Caco-2 (cell line): ENCODE measurements around the gene PSRC1. TPM values are rescaled to one million over a fixed set of nuclear protein-coding genes. Genes with fewer than 3 reads are reported as not detected.

Experiments
- BruUV-seq: library from RNA; stranded (reverse); fragments of 400-500 nt; replicated peaks from 2 replicates; lab custom pipeline; 2021; lab: Mats Ljungman, UMichigan
- CTCF ChIA-PET: fragments of 300-600 bp; sonication (Branson Sonifier 250); formaldehyde crosslinking; loops from one replicate; lab custom pipeline; 2022; ENCODE audit warnings: antibody characterized with exemption; lab: Charles Lee
- POLR2A ChIA-PET: fragments of 300-600 bp; sonication (Branson Sonifier 250); formaldehyde crosslinking; loops from one replicate; lab custom pipeline; 2022; ENCODE audit warnings: antibody characterized with exemption; lab: Charles Lee
- DNase-seq, 2 experiments: peaks; one replicate each; pipeline versions ENCODE4 v3.0.0 to v3.0.0-alpha.2; 2020 to 2022
- H3K27me3 ChIP-seq: replicated peaks from 2 replicates; pipeline ENCODE4 v1.6.0; 2011; ENCODE audit warnings: low read length; ENCODE audit not compliant: control insufficient read depth, insufficient read depth
- H3K36me3 ChIP-seq: 2 replicates; pipeline ENCODE4 v1.5.1; 2011; ENCODE audit warnings: low read length; ENCODE audit not compliant: control insufficient read depth, insufficient read depth
- H3K4me1 ChIP-seq: fragments of 250-450 bp; sonication (Bioruptor Pico); 2 replicates; pipeline ENCODE4 v1.5.1; 2020; ENCODE audit warnings: mild to moderate bottlenecking
- H3K4me3 ChIP-seq: 2 replicates; pipeline ENCODE4 v1.5.1; 2011; ENCODE audit warnings: low read depth, mild to moderate bottlenecking, control low read depth, low read length
- H3K9me3 ChIP-seq: fragments of 250-450 bp; sonication (Bioruptor Pico); 2 replicates; pipeline ENCODE4 v1.5.1; 2020; ENCODE audit warnings: mild to moderate bottlenecking, moderate library complexity
- H3K27ac Mint-ChIP-seq: one replicate; pipeline ENCODE4 v1.8.0; 2022; ENCODE audit warnings: mixed read lengths; ENCODE audit not compliant: unreplicated experiment
- H3K27me3 Mint-ChIP-seq: one replicate; pipeline ENCODE4 v1.8.0; 2022; ENCODE audit warnings: mixed read lengths; ENCODE audit not compliant: insufficient read depth, unreplicated experiment
- H3K36me3 Mint-ChIP-seq: one replicate; pipeline ENCODE4 v1.8.0; 2022; ENCODE audit warnings: mild to moderate bottlenecking, mixed read lengths; ENCODE audit not compliant: insufficient read depth, unreplicated experiment
- H3K4me1 Mint-ChIP-seq: one replicate; pipeline ENCODE4 v1.8.0; 2022; ENCODE audit warnings: low read depth, mixed read lengths; ENCODE audit not compliant: unreplicated experiment
- H3K4me3 Mint-ChIP-seq: one replicate; pipeline ENCODE4 v1.8.0; 2022; ENCODE audit warnings: mild to moderate bottlenecking, moderate library complexity, mixed read lengths; ENCODE audit not compliant: unreplicated experiment
- H3K9me3 Mint-ChIP-seq: one replicate; pipeline ENCODE4 v1.8.0; 2022; ENCODE audit warnings: mixed read lengths; ENCODE audit not compliant: unreplicated experiment
- intact Hi-C: fragments of 100-400 bp; cut with micrococcal nuclease; formaldehyde crosslinking; loops from one replicate; pipeline ENCODE4 v1.10.0; 2022; ENCODE audit not compliant: unreplicated experiment
- total RNA-seq: library from RNA; stranded (reverse); gene quantifications from 2 replicates; pipeline ENCODE4 v1.2.3, GENCODE V29; 2022
- TF ChIP-seq, protein P1 (sequence below), 2 experiments: fragments of 200-600 bp in 1 of 2; IDR thresholded peaks; 1 replicate in 1 of 2; 2 replicates in 1 of 2; pipeline versions ENCODE4 v1.5.1 to v1.8.0; 2011 to 2022; ENCODE audit warnings: antibody characterized with exemption in 1 of 2, control low read depth in 1 of 2, inconsistent platforms in 1 of 2, low read depth in 1 of 2, low read length in 1 of 2, mild to moderate bottlenecking in 1 of 2, moderate library complexity in 1 of 2; ENCODE audit not compliant: insufficient read depth in 1 of 2, severe bottlenecking in 1 of 2, unreplicated experiment in 1 of 2

The PSRC1 gene
- total RNA-seq, 1 experiment from 2014 or later = 24.9 TPM

- Histone ChIP-seq H3K9me3 (no peaks in the 10 kb centered on the region), H3K36me3 (no peaks in the 10 kb centered on the region), H3K27me3 (no peaks in the 10 kb centered on the region), H3K4me1 (no peaks in the 10 kb centered on the region), H3K4me3 (no peak overlapping the region)
- no TSS peak for BruUV-seq
- H3K9me3 Mint-ChIP-seq = no peaks in the 10 kb centered on the region
- no peaks in the 10 kb centered on the region for H3K27me3 Mint-ChIP-seq
- peaks cover 17% of the 10 kb centered on the region for H3K36me3 Mint-ChIP-seq
- ChIA-PET CTCF (interaction anchor here (0.6 kb wide), 1 partner anchor 15 kb away, joined by 3 read pairs; no protein-coding TSS in a partner anchor), POLR2A (no interaction called here)
- TF ChIP-seq, protein P1, sequence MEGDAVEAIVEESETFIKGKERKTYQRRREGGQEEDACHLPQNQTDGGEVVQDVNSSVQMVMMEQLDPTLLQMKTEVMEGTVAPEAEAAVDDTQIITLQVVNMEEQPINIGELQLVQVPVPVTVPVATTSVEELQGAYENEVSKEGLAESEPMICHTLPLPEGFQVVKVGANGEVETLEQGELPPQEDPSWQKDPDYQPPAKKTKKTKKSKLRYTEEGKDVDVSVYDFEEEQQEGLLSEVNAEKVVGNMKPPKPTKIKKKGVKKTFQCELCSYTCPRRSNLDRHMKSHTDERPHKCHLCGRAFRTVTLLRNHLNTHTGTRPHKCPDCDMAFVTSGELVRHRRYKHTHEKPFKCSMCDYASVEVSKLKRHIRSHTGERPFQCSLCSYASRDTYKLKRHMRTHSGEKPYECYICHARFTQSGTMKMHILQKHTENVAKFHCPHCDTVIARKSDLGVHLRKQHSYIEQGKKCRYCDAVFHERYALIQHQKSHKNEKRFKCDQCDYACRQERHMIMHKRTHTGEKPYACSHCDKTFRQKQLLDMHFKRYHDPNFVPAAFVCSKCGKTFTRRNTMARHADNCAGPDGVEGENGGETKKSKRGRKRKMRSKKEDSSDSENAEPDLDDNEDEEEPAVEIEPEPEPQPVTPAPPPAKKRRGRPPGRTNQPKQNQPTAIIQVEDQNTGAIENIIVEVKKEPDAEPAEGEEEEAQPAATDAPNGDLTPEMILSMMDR (IDR thresholded peaks at IDR 0.05; ENCODE audit: insufficient read depth in 1 of 2, low read depth in 1 of 2, low read length in 1 of 2, severe bottlenecking in 1 of 2, unreplicated experiment in 1 of 2) = no peak
- H3K27ac Mint-ChIP-seq = no peak overlapping the region
- H3K4me1 Mint-ChIP-seq = no peaks in the 10 kb centered on the region
- intact Hi-C loops = no loop called here
- H3K4me3 Mint-ChIP-seq = no peak overlapping the region
- no peak for DNase-seq
These were observed 29.3 kb upstream of the PSRC1 start for GRCh38 chr1:109312246-109312645.

GRCh38 chr1:109309347-109309746 is 26.4 kb upstream of the PSRC1 start:
- Histone ChIP-seq H3K4me3 (no peak overlapping the region), H3K27me3 (no peaks in the 10 kb centered on the region), H3K36me3 (no peaks in the 10 kb centered on the region), H3K4me1 (no peaks in the 10 kb centered on the region), H3K9me3 (no peaks in the 10 kb centered on the region)
- intact Hi-C loops = no loop called here
- DNase-seq = no peak
- Mint-ChIP-seq H3K36me3 (peaks cover 17% of the 10 kb centered on the region), H3K27me3 (no peaks in the 10 kb centered on the region), H3K9me3 (no peaks in the 10 kb centered on the region), H3K27ac (no peak overlapping the region), H3K4me1 (no peaks in the 10 kb centered on the region), H3K4me3 (no peak overlapping the region)
- ChIA-PET CTCF (no interaction called here), POLR2A (no interaction called here)
- TF ChIP-seq, protein P1 (IDR thresholded peaks at IDR 0.05; ENCODE audit: insufficient read depth in 1 of 2, low read depth in 1 of 2, low read length in 1 of 2, severe bottlenecking in 1 of 2, unreplicated experiment in 1 of 2) = no peak
- no TSS peak for BruUV-seq

DNA sequence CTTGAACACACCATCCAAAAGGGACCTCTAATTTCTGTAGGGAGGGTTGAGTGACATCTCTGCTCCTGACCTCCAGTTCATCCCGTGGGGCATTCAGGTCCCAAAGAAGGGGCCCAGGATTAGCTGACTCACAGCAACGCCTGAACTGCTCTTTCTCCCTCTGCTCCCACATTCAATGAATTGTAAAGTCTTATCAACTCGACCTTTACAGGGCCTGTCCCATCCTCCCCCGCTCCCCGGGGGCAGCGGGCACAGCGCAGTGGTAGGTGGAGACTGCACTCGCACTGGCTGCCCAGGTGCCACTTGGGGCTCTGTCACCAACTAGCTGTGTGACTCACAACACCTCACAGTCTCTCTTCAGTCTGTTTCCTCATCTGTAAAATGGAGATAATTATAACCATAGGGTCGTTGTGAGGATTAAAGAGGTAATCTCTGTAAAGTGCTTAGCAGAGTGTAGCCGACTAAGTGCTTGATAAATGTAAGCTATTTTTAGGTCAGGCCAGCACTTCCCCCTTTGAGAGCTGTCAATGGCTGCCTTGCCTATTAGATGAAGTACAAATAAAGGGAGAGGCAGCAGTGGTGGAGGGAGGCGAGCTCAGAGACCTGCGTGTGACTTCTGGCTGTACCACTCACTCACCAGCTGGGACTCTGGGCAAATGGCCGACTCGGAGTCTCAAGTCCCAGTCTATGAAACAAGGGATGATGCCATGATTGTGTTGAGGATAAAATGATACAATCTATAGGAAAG is 24.5 kb upstream of the PSRC1 start:
- no peaks in the 10 kb centered on the region for H3K4me1 Mint-ChIP-seq
- no peak overlapping the region for H3K27ac Mint-ChIP-seq
- POLR2A ChIA-PET = no interaction called here
- CTCF ChIA-PET = interaction anchor here (0.7 to 1.3 kb wide), 2 partner anchors 30 to 35 kb away, joined by 4 read pairs; no protein-coding TSS in a partner anchor
- Histone ChIP-seq H3K4me3 (no peak overlapping the region), H3K9me3 (no peaks in the 10 kb centered on the region), H3K27me3 (no peaks in the 10 kb centered on the region), H3K4me1 (no peaks in the 10 kb centered on the region), H3K36me3 (no peaks in the 10 kb centered on the region)
- intact Hi-C loops = no loop called here
- TF ChIP-seq, protein P1 (IDR thresholded peaks at IDR 0.05; ENCODE audit: insufficient read depth in 1 of 2, low read depth in 1 of 2, low read length in 1 of 2, severe bottlenecking in 1 of 2, unreplicated experiment in 1 of 2) = no peak
- H3K36me3 Mint-ChIP-seq = peaks cover 12% of the 10 kb centered on the region
- BruUV-seq = no TSS peak
- H3K9me3 Mint-ChIP-seq = no peaks in the 10 kb centered on the region
- no peak for DNase-seq
- no peaks in the 10 kb centered on the region for H3K27me3 Mint-ChIP-seq
- no peak overlapping the region for H3K4me3 Mint-ChIP-seq
